Measurements from ENCODE around the gene AP3S2.
A peak's percentile ranks its signal among the peaks of the same experiment; 100 is the strongest.

The AP3S2 gene

DNA sequence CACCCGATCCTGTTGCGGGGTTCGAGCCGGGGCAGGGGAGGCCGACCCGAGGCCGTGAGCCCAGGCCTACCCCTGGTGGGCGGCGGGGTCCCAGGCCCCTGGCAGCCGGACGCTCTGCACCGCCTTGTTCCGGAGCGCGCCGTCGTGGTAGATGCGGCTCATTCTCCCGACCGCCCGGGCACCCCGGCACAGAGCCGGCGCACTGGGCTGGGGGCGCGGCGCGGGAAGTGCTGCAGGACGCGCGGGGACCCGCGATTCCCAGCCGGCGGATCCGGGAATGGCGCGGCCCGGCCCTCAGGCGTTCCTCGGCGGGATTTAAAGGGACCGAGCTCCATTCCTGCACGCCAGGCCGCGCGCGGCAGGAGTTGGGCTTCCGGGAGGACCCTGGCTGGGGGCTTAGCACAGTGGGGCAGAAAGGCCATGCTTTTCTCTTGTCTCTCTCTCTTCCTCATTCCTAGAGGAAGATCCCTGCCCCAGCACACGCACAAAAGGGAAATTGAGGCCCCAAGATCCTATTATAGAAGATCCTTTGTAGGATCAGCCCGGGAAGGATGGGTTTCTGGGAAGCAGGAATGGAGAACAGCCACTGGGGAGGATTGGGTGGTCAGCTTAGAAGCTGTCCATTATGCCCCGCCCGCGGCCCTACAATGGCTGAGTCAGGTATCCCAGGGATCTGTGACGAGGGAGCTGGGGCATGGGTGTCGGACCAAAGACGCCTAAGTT is 19.0 kb upstream of the AP3S2 start, which contains the start of gene ARPIN:
ARPIN (minus strand) TSS at position 279 of the 723 bp plus-strand sequence; CDS start at position 162, 117 bp downstream.
- Histone ChIP-seq H3K27me3 (no peaks in the 10 kb centered on the region), H3K4me3 (ENCODE audit: low read depth, low read length) (peak within 1 kb of the TSS; percentile 64), H3K36me3 (no peaks in the 10 kb centered on the region), H3K9me3 (no peaks in the 10 kb centered on the region), H3K4me1 (no peaks in the 10 kb centered on the region)
- peak; percentile 74 for DNase-seq
- TF ChIP-seq, protein P1, sequence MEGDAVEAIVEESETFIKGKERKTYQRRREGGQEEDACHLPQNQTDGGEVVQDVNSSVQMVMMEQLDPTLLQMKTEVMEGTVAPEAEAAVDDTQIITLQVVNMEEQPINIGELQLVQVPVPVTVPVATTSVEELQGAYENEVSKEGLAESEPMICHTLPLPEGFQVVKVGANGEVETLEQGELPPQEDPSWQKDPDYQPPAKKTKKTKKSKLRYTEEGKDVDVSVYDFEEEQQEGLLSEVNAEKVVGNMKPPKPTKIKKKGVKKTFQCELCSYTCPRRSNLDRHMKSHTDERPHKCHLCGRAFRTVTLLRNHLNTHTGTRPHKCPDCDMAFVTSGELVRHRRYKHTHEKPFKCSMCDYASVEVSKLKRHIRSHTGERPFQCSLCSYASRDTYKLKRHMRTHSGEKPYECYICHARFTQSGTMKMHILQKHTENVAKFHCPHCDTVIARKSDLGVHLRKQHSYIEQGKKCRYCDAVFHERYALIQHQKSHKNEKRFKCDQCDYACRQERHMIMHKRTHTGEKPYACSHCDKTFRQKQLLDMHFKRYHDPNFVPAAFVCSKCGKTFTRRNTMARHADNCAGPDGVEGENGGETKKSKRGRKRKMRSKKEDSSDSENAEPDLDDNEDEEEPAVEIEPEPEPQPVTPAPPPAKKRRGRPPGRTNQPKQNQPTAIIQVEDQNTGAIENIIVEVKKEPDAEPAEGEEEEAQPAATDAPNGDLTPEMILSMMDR (IDR thresholded peaks at IDR 0.05; ENCODE audit: low read depth, low read length), result no peak

DNA sequence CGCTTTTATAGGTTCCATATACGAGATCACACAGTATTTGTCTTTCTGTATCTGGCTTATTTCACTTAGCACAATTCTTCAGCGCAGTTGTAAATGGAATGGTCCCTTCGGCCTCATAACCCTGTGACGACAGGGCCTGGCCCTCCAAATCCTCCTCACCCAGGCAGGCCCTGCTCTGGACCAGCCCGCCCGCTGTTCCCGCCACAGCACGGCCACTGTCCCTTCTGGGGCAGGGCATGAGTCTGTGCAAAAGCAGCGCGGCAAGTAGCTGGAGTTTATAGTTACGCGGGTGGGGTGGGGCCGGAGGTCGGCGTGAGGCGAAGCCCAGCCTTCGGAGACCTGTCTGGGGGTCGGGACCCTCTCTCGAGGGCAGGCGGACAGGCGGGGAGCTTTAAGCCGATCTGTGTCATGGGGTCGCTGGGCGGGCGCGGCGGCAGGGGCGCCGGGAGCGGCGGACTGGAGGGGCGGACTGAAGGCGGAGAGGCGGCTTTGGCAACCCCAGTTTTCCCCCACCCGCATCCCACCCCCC is 18.4 kb upstream of the AP3S2 start:
- peak; percentile 42 for DNase-seq
- H3K4me1 ChIP-seq, result no peaks in the 10 kb centered on the region
- peak overlapping the region; percentile 64 for H3K4me3 ChIP-seq (ENCODE audit: low read depth, low read length)
- H3K9me3 ChIP-seq, result no peaks in the 10 kb centered on the region
- no peaks in the 10 kb centered on the region for H3K27me3 ChIP-seq
- H3K36me3 ChIP-seq, result no peaks in the 10 kb centered on the region
- TF ChIP-seq, protein P1 (IDR thresholded peaks at IDR 0.05; ENCODE audit: low read depth, low read length), result no peak

DNA sequence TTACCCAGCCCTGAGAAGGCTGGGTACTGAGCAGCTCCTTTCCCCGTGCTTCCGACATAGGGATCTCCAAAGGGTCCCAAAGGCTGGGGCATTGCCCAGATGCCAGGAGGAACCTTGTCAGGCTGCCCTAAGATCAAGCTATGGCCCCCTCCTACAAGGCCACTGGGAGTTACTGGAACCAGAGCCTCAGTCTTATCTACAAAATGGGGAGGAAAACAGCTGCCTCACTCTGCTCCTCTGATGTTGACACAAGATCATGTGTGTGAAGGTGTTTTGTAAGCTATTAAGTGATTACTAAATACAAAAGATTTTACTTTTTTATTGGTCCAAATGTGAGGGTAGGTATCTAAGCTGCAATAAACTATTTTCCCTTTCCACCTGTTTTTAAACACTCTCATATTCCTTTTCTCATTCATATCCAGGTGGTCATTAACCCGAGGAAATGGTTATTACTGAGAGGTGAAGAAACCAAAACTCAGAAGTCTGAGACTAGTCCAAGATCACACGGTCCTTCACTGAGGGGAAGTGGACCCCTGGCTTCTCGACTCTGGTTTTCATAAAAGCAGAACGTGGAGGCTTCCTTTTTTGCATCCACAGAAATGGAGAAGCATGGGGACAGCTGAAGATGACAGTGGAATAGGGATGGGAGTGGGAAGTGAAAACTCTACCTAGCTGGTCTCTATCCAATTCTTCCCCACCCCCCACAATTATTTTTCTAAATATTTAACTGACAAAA is 17.3 kb upstream of the AP3S2 start:
- no peak for DNase-seq
- Histone ChIP-seq H3K4me1 (no peaks in the 10 kb centered on the region), H3K4me3 (ENCODE audit: low read depth, low read length) (no peak overlapping the region), H3K27me3 (no peaks in the 10 kb centered on the region), H3K9me3 (no peaks in the 10 kb centered on the region), H3K36me3 (no peaks in the 10 kb centered on the region)
- TF ChIP-seq, protein P1 (IDR thresholded peaks at IDR 0.05; ENCODE audit: low read depth, low read length), result no peak

DNA sequence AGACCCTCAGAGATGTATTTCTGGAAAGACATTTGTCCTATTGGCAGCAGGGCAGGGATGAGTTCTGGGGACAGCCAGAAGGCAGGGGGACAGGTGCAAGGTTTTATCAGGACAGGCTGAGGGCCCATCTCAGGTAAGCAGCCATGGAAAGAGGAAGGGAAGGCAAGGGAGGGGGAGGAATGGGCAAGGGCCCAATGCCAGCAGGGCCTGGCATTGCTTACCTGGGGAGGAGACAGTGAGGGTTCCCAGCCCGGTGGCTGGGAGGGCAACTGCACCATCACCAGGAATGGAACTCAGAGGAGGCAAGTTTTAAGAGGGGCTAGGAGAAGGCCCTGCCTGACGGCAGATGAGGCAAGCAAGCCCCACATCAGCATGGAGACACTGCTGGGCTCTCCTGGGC is 15.8 kb upstream of the AP3S2 start:
- no peak overlapping the region for H3K4me3 ChIP-seq (ENCODE audit: low read depth, low read length)
- no peaks in the 10 kb centered on the region for H3K36me3 ChIP-seq
- no peaks in the 10 kb centered on the region for H3K27me3 ChIP-seq
- H3K4me1 ChIP-seq, result no peaks in the 10 kb centered on the region
- H3K9me3 ChIP-seq, result no peaks in the 10 kb centered on the region
- DNase-seq, result no peak
- TF ChIP-seq, protein P1 (IDR thresholded peaks at IDR 0.05; ENCODE audit: low read depth, low read length), result no peak

- TF ChIP-seq, protein P1 (IDR thresholded peaks at IDR 0.05; ENCODE audit: low read depth, low read length), result no peak
- no peak for DNase-seq
- Histone ChIP-seq H3K27me3 (no peaks in the 10 kb centered on the region), H3K9me3 (no peaks in the 10 kb centered on the region), H3K4me3 (ENCODE audit: low read depth, low read length) (no peak overlapping the region), H3K36me3 (no peaks in the 10 kb centered on the region), H3K4me1 (no peaks in the 10 kb centered on the region)
Observed at GRCh38 chr15:89908226-89908625, 14.4 kb upstream of the AP3S2 start.

Measured in BE2C (cell line).